Measurements from ENCODE around the gene CAMK2N2. TPM values are rescaled to one million over a fixed set of nuclear protein-coding genes. Genes with fewer than 3 reads are reported as not detected.
A peak's percentile ranks its signal among the peaks of the same experiment; 100 is the strongest.

CAMK2N2 gene
- total RNA-seq, 1 experiment from 2014 or later: 0.66 TPM

DNA sequence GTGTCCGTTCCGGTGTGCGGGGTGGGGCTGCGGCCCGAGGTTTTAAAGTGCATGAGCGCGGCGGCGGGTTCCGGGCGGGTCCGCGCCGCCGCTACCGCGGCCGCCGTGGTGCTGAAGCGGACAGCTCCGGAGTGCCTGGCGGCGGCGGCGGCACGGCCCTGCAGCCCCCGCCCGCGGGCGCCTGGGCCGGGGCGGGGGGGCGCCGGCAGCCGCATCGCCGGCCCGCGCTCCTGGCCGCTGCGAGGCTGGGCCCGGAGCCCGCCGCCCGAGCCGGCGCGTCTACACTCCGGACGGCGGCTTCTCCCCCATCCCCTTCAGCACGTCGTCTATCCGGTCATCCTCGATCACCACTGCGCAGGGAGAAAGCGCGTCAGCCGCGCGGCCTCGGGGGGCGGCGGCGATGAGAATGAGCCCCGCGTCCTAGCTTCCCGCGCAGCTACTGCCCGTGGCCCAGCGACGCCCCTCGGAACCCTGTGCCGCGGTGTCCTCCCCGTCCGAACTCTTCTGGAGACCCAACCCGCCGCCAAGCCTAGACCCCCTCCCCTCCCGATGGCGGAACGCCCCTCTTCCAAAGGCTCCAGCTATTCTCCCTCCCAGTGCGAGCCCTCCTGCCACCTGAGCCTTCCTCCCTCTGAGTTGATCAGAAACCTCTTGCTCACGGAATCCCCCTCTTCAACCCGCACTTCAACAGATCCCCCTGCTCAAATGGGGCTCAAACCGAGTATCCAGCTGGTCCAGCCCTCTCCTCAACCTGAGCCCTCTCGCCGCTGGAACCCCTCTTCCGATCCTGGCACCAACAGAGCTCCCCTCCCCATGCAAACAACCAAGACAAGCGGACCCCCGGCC, 1.3 kb downstream of the CAMK2N2 start:
- no peaks in the 10 kb centered on the region for H3K36me3 ChIP-seq (ENCODE audit: control insufficient read depth, insufficient read depth, low read length)
- ChIA-PET POLR2A (interaction anchor here (0.6 kb wide), 1 partner anchor 148 kb away, joined by 9 read pairs; no protein-coding TSS in a partner anchor), CTCF (no interaction called here)
- Mint-ChIP-seq H3K4me3 (ENCODE audit: unreplicated experiment) (peak overlapping the region; percentile 83), H3K27me3 (ENCODE audit: insufficient read depth, unreplicated experiment) (peaks cover 18% of the 10 kb centered on the region), H3K27ac (ENCODE audit: unreplicated experiment) (no peak overlapping the region), H3K9me3 (ENCODE audit: unreplicated experiment) (no peaks in the 10 kb centered on the region), H3K4me1 (ENCODE audit: low read depth, unreplicated experiment) (peaks cover 8% of the 10 kb centered on the region), H3K36me3 (ENCODE audit: insufficient read depth, unreplicated experiment) (peaks cover 23% of the 10 kb centered on the region)
- BruUV-seq (replicated peaks): no TSS peak
- H3K9me3 ChIP-seq: no peaks in the 10 kb centered on the region
- peak overlapping the region; percentile 50 for H3K4me3 ChIP-seq (ENCODE audit: low read depth, low read length)
- intact Hi-C loops (cut with micrococcal nuclease; ENCODE audit: unreplicated experiment): no loop called here
- TF ChIP-seq, protein P1, sequence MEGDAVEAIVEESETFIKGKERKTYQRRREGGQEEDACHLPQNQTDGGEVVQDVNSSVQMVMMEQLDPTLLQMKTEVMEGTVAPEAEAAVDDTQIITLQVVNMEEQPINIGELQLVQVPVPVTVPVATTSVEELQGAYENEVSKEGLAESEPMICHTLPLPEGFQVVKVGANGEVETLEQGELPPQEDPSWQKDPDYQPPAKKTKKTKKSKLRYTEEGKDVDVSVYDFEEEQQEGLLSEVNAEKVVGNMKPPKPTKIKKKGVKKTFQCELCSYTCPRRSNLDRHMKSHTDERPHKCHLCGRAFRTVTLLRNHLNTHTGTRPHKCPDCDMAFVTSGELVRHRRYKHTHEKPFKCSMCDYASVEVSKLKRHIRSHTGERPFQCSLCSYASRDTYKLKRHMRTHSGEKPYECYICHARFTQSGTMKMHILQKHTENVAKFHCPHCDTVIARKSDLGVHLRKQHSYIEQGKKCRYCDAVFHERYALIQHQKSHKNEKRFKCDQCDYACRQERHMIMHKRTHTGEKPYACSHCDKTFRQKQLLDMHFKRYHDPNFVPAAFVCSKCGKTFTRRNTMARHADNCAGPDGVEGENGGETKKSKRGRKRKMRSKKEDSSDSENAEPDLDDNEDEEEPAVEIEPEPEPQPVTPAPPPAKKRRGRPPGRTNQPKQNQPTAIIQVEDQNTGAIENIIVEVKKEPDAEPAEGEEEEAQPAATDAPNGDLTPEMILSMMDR (IDR thresholded peaks at IDR 0.05; ENCODE audit: insufficient read depth in 1 of 2, low read depth in 1 of 2, low read length in 1 of 2, severe bottlenecking in 1 of 2, unreplicated experiment in 1 of 2): no peak
- peaks cover 9% of the 10 kb centered on the region; the same call in 1 of the 2 replicates for H3K4me1 ChIP-seq
- DNase-seq: peak in 1 of 2 experiments; percentile 69
- peaks cover 4% of the 10 kb centered on the region for H3K27me3 ChIP-seq (replicated peaks; ENCODE audit: control insufficient read depth, insufficient read depth, low read length)

DNA sequence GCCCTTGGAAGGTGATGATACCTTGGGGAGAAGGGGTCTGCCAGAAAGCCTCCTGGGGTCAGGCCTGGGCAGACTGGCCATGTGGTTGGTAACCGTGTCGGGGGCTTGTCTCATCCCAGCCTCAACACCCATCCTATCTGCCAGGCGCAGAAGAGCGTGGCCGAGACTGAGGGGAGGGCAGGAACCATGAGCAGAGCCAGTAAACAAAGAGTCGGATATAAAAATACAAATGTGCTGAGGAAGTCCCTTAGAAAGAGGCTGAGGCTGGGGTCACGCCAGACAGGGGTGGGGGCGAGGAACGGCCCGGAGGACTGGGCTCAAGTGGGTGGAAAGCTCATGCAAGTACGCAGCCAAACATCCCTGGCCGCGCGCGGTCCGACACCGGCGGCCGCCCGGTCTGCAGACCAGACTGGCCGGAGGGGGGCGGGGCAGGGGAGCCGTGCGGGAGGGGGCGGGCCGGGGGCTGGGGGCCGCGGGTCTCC, 1.9 kb downstream of the CAMK2N2 start:
- intact Hi-C loops (cut with micrococcal nuclease; ENCODE audit: unreplicated experiment): no loop called here
- Histone ChIP-seq H3K4me1 (peaks cover 9% of the 10 kb centered on the region; the same call in 1 of the 2 replicates), H3K4me3 (ENCODE audit: low read depth, low read length) (no peak overlapping the region), H3K36me3 (ENCODE audit: control insufficient read depth, insufficient read depth, low read length) (no peaks in the 10 kb centered on the region), H3K27me3 (replicated peaks; ENCODE audit: control insufficient read depth, insufficient read depth, low read length) (peaks cover 4% of the 10 kb centered on the region), H3K9me3 (no peaks in the 10 kb centered on the region)
- peak overlapping the region; percentile 78 for H3K4me3 Mint-ChIP-seq (ENCODE audit: unreplicated experiment)
- no peak overlapping the region for H3K27ac Mint-ChIP-seq (ENCODE audit: unreplicated experiment)
- H3K4me1 Mint-ChIP-seq (ENCODE audit: low read depth, unreplicated experiment): peaks cover 8% of the 10 kb centered on the region
- no peak for DNase-seq
- no TSS peak for BruUV-seq (replicated peaks)
- peaks cover 23% of the 10 kb centered on the region for H3K36me3 Mint-ChIP-seq (ENCODE audit: insufficient read depth, unreplicated experiment)
- CTCF ChIA-PET: no interaction called here
- H3K27me3 Mint-ChIP-seq (ENCODE audit: insufficient read depth, unreplicated experiment): peaks cover 18% of the 10 kb centered on the region
- POLR2A ChIA-PET: no interaction called here
- no peaks in the 10 kb centered on the region for H3K9me3 Mint-ChIP-seq (ENCODE audit: unreplicated experiment)
- TF ChIP-seq, protein P1 (IDR thresholded peaks at IDR 0.05; ENCODE audit: insufficient read depth in 1 of 2, low read depth in 1 of 2, low read length in 1 of 2, severe bottlenecking in 1 of 2, unreplicated experiment in 1 of 2): no peak

DNA sequence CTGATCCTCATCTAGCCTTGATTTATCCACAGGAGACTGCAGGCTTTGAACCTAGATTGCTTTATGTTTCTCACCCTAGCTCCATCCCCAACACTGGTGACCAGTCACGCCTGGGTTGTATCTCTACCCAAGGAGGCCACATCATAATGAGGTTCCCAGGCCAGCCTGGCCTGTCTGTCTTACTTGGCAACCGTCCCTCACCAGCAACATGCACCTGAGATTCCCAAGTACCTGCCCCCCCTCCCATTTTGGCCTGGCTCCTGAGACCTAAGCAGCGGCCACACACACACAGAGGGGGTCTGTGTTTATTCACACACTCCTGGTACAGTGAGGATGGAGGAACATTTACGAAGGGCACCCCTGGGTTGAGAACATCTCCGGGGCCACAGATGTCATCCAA, 2.4 kb downstream of the CAMK2N2 start:
- ChIA-PET POLR2A (interaction anchor here (0.5 kb wide), 1 partner anchor 125 kb away, joined by 3 read pairs; no protein-coding TSS in a partner anchor), CTCF (no interaction called here)
- TF ChIP-seq, protein P1 (IDR thresholded peaks at IDR 0.05; ENCODE audit: insufficient read depth in 1 of 2, low read depth in 1 of 2, low read length in 1 of 2, severe bottlenecking in 1 of 2, unreplicated experiment in 1 of 2): no peak
- Mint-ChIP-seq H3K9me3 (ENCODE audit: unreplicated experiment) (no peaks in the 10 kb centered on the region), H3K27ac (ENCODE audit: unreplicated experiment) (no peak overlapping the region), H3K4me1 (ENCODE audit: low read depth, unreplicated experiment) (peaks cover 8% of the 10 kb centered on the region), H3K4me3 (ENCODE audit: unreplicated experiment) (peak overlapping the region; percentile 78), H3K36me3 (ENCODE audit: insufficient read depth, unreplicated experiment) (peaks cover 23% of the 10 kb centered on the region), H3K27me3 (ENCODE audit: insufficient read depth, unreplicated experiment) (peaks cover 18% of the 10 kb centered on the region)
- Histone ChIP-seq H3K36me3 (ENCODE audit: control insufficient read depth, insufficient read depth, low read length) (no peaks in the 10 kb centered on the region), H3K9me3 (no peaks in the 10 kb centered on the region), H3K4me3 (ENCODE audit: low read depth, low read length) (no peak overlapping the region), H3K4me1 (peaks cover 9% of the 10 kb centered on the region; the same call in 1 of the 2 replicates), H3K27me3 (replicated peaks; ENCODE audit: control insufficient read depth, insufficient read depth, low read length) (peaks cover 4% of the 10 kb centered on the region)
- intact Hi-C loops (cut with micrococcal nuclease; ENCODE audit: unreplicated experiment): no loop called here
- no TSS peak for BruUV-seq (replicated peaks)
- DNase-seq: no peak

Data from Caco-2 (cell line).